PC-9 (cell line): ENCODE measurements around the gene CUL4B.

Source experiments
- EZH2 ChIP-seq: fragments of 200-600 bp; sonication (generic); IDR thresholded peaks from 2 replicates; pipeline ENCODE4 v1.8.0; 2017; ENCODE audit warnings: antibody characterized with exemption, low read depth
- TF ChIP-seq, protein P1 (sequence below): fragments of 200-600 bp; sonication (generic); conservative IDR thresholded peaks from 2 replicates; pipeline ENCODE4 v1.6.1; 2017; ENCODE audit warnings: mixed run types, antibody characterized with exemption, mild to moderate bottlenecking, moderate library complexity

DNA sequence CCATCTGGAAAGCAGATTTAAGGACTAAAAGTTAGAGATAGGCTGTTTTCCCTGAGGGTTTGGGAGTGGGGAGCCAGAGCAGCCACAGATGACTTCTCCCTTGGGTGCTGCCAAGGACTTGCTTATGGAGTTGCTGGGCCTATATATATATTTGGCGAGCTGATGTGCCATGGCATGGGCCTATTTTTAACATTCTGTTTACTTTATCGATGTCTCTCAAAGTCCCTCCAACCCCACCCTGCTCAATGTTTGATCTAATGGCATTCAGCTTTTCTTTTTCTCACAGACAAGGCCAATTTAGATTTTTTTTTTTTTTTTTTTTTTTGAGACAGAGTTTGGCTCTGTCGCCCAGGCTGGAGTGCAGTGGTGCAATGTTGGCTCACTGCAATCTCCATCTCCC is 6.1 kb upstream of the CUL4B start:
- TF ChIP-seq, protein P1, sequence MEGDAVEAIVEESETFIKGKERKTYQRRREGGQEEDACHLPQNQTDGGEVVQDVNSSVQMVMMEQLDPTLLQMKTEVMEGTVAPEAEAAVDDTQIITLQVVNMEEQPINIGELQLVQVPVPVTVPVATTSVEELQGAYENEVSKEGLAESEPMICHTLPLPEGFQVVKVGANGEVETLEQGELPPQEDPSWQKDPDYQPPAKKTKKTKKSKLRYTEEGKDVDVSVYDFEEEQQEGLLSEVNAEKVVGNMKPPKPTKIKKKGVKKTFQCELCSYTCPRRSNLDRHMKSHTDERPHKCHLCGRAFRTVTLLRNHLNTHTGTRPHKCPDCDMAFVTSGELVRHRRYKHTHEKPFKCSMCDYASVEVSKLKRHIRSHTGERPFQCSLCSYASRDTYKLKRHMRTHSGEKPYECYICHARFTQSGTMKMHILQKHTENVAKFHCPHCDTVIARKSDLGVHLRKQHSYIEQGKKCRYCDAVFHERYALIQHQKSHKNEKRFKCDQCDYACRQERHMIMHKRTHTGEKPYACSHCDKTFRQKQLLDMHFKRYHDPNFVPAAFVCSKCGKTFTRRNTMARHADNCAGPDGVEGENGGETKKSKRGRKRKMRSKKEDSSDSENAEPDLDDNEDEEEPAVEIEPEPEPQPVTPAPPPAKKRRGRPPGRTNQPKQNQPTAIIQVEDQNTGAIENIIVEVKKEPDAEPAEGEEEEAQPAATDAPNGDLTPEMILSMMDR, result no peak
- TF ChIP-seq EZH2, result no peak
